ENCODE data around the gene LIG3.

GRCh38 chr17:34958438-34958837, 21.9 kb upstream of the LIG3 start:
- TF ChIP-seq EP300 (IDR thresholded peaks at IDR 0.05) (no peak), CTCF (IDR thresholded peaks at IDR 0.05) (no peak), POLR2A (IDR thresholded peaks at IDR 0.05) (no peak)
